Central memory CD4-positive, alpha-beta T cell (primary cell): ENCODE data around the gene BCKDHB.

Source experiments
- DNase-seq: peaks from one replicate; pipeline ENCODE4 v3.0.0; 2022

BCKDHB gene

DNA sequence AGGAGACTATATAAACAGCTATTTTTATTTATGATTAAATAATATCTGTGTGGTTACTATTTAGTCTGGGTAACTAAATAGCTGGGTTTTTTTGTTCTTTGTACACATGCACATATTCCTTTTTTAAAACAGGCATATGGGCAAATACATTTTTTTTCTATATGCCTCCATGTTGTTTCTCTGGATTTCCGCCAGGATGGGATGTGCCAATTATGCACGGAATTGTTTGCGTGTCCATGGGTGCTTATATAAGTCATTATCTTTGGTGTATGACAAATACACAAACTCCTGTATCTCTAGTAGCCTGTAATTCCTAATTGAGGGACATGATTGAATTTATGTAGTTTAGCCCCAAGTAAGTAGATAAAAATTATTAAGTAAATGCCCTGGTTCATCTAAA is 226.9 kb downstream of the BCKDHB start:
- no peak for DNase-seq

DNA sequence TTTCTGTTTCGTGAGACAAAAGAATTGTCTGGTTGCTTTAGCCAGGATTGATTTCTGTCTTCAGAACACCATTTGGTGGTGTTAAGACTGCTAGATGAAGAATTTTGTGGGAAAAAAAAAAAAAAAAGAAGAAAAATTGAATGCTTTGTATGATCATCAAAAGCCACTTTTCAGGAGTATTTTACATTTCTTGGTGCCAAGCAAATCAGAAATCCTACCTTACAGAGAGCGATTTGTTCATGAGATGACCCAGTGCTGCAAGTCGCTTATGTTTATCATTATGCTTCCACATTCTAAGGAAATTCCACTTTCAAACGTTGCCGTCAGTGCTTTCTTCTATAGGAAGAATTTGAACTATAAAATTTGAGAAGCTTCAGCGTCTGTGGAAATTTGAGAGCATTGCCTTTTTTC is 228.7 kb downstream of the BCKDHB start:
- no peak for DNase-seq

DNA sequence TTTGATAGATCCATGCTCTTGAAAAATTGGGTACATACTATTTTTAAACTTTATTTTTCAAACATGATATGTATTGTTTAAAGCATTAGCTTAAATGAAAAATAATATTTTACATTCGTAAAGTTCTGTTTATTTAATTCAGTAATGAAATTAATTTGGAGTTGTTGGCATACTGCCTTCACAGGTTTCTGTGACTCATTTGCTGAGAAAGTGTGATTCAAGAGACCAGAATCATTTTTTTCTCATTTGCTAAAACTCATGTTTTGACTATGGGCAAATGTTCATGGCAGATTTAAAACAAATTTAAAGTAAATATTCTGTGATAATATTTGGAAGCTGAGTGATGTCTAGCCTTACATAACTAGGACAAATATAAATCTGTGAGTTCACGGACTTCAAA is 230.4 kb downstream of the BCKDHB start:
- no peak for DNase-seq

DNA sequence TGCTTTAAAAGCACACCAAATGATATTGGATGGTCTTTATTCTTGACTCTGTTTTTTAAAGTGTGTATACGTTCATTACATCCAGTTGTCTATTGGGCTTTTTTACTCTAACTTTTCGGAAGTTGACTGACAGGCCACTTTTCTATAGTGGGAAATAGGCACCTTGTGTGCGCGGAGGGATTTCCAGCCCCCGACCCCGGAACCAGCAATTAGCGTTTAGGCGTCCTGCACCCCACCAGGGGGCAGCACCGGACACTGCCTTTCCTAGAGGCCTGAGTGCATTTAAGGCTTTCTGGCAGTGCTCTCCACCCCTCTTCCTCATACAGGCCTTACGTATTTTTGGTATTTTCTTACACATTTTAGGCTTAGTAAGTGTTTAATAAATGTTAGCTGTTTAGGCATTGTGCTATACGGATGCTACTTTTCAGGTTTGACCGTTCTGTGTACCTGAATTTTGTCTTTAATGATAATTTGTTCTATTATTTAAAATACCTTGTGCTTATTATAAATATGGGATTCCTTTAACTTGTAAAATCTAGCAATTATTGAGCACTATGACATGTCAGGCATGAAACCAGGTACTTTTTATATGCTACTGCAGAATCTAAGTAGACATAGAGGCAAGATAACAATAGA is 231.8 kb downstream of the BCKDHB start:
- peak; percentile 24 for DNase-seq

DNA sequence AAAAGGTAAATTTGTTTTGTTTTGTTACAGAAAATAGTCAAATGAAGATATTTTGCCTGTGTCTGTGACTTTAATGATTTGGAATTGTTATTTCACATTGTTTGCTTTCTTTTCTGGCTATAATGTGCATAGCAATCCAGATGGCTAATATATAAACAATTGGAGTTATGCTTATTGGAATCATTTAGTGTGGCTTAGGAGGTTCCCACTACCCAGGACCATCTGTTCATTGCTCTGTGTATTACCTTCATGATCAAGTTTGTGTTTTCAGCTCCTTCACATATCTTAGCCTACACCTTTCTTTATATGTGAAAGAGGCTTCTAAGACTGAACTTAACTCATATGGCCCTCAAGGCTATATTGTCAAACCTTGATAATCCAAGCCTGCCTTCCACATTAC is 232.9 kb downstream of the BCKDHB start:
- no peak for DNase-seq

DNA sequence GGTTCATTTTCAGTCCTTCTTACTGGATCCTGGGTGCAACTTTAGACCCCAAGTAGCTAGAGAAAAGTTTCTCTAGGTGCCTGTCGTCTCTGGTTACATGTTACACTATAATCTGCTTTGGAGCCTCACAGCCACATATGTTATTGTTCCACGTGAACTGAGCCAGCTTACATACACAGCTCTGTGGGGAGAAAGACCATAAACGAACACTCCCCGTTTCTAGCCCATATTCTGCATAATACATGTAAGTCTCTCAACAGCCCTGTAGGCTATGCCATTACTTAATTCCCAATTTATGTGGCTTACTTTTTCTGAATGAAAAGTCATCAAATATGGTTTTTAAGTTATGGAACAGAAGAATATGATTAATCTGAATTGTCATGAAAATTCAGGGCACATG is 233.8 kb downstream of the BCKDHB start:
- DNase-seq, result no peak

DNA sequence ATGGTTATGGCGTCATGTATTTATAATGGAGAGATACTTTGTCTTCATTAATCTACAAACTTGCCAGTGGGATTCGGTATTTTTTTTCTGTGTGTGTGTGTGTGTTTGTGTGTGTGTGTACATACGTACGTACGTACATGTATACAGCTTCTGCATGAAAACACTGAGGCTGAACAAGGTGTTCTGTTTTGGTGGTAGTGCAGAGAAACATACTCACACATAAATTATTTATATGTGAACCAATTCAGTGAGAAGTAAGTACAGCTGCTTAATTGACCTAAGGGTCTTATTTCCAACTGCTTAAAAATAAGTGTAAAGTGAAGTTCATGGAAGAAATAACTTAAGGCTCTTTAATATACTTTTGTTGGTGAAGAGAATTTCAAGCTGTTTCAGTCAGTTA is 234.2 kb downstream of the BCKDHB start:
- no peak for DNase-seq

DNA sequence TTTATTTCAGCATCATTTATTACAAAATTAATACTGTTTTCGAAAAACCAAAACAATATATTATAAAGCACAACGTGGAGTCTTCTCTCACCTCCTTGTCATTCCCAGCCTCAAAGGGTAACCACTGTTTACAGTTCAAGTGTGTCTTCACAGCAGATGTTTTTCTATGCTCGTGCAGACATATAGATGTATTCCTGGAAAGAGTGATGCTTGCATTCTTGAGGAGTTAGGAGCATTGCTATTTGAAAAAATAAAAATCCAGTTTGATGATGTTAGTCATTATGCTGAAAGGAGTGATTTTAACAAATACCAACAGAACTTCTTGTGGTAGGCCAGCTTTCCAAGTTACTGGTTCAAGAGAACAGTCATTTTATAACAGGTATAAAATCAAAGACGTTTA is 234.9 kb downstream of the BCKDHB start:
- DNase-seq, result no peak

DNA sequence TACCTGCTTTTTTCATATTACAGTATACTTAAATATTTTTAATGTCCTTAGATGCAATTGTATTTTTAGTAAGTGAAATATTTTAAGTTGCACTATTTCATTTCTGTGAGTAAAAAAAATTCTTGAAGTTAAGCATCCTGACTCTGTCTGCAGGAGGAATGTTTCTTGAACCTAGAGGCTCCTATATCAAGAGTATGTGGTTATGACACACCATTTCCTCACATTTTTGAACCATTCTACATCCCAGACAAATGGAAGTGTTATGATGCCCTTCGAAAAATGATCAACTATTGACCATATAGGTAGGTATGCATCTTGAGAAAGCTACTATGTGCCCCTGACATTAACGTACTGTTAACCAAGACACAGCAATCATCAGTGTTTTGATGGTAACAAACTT is 237.0 kb downstream of the BCKDHB start:
- DNase-seq, result no peak

DNA sequence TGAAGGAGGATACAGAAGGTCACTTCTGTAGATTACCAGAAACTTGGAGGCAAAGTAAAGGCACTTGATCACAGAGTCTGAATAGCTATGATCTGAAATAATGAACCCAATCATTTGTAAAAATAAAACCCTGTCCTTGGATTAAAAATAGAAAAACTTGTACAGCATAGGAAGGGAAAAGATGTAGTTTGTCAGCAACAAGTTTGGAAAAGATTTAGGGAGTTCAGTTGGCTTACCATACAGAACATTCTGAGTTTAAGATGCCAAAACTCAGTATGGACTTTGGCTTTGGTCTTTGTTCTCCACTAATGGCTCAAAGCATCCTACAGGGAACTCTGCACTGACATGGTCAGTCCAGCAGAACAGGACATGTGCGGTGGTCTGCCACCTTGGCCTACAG is 240.6 kb downstream of the BCKDHB start:
- no peak for DNase-seq

DNA sequence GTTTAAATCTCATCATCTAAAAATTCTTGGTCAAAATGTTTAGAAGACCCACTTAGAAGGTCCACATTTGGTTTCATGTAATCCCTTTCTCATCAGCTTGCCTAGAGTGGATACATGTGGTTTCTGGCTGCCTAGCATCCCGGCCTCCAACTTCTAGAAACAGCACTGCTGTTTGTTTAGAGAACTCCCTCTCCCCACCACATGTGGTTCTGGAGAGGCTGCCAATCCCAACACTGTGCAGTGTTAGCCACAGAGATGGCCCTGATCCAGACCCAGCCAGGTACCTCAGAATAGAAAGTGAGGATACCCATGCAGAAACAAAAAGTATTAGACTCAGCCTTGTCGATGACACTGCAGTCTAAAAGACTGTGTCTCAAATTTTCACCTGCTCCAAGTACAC is 241.8 kb downstream of the BCKDHB start:
- DNase-seq, result no peak

DNA sequence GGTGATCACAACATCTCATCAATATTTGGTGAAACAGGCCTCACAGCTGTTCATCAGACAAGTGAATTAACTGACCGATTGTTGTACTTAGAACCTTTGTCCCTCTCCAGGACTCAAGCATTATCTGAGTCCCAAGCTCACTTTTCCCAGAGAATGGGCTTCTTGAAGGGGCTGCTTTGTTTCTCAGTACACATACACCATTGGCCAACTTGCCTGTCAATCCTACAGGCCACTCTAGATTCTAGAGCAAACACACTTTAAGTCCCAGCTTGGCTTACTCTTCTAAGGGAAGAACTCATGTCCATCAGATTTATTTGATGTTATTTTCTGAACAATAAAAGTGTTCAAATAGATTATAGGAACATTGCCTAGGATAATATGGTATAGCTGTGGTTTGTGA is 249.5 kb downstream of the BCKDHB start:
- DNase-seq, result no peak

DNA sequence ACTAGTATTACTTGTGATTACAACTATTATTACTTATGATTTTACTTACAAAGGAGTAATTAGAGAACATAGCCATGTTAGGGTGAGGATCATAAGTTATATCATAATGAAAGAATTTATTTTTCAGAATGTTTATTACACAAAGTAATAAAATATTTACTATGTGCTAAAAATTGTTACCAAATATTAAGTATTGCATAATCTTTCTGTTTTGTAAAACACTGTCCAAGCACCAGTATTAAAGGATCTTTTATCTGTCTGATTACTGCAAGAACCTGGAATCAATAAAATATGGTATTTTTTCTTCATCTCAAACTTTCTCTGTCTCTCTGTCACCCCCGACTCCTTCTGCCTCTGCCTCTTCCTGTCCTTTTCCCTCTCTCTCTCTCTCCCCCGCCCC is 250.1 kb downstream of the BCKDHB start:
- DNase-seq, result no peak

DNA sequence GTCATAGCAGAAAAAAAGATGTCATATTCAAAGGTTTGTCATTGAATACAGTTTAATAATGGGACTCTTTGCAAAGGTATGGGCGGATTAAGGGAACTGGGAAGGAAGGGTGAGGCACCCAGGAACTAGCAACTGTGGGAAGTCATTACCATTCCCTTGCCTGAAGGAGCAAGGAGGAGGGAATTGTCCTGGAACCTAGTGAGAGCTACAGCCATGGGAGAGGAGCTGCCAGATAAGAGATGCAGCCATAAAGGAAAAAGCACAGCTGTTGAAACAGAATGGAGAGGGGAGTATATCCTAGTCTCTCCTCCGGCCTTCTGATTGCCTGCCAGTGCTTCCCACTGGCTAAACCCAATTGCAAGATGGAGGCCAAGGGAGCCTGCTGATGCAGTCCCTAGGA is 250.6 kb downstream of the BCKDHB start:
- no peak for DNase-seq

DNA sequence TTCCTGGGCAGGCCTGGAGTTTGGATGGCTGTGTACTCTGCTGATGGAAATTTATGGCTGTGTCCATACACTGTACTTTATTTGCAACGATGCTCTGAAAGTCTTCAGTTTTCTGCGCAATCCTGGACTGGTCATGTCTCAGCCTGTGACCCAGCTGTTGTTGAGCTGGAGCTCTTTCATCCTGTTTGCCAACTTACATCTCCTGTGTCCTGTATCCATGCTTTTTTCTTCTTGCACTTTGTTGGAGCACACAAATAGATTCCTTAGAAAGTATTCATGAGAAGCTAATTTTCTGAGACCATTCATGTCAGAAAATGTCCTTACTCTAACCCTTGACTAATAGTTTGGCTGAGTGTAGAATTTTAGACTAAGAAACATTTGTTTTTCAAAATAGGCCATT is 251.2 kb downstream of the BCKDHB start:
- no peak for DNase-seq

DNA sequence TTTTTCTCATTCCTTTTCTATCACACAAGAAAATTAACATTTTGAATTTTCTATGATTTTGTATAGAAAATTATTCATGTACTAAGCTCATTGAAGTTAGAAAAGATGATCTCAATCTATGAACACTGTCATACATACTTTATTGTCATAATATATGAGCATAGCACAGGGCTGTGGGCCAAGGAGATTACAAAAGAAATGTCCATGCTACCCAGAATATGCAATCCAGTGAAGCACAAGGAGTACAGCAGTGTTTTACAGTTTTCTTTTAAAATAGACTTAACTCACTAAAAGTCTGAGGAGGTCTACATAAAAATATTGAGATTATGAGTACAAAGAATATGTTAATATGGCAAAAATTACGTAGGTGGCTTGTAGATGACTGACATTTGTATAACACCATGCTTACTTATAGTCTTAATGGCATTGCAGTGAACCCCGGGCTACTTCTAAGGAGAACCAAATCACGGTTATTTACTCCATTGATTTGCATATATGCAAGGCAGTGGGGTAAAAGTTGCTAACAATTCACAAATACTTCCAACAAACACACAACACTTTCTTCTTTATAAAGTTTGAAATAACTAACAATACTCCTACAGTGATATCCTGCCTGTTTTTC is 257.1 kb downstream of the BCKDHB start:
- no peak for DNase-seq

DNA sequence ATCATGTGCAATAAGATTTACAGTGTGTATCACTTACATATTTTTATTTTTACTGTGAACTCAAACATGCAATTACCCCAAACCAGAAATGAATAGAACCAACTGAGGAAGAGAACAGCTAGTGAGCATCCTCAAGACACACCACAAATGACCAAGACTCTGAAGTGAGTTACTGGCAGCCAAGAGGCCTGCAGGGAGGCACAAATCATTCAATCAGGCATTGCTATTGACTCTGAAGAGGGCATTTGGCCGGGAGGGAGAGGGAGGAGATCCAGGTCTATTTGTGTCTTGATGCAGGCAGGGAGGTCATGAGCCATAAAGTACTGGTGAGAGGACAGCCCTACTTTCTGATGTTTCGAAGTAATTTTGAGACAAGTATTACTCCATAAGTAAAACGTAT is 257.7 kb downstream of the BCKDHB start:
- DNase-seq, result no peak

DNA sequence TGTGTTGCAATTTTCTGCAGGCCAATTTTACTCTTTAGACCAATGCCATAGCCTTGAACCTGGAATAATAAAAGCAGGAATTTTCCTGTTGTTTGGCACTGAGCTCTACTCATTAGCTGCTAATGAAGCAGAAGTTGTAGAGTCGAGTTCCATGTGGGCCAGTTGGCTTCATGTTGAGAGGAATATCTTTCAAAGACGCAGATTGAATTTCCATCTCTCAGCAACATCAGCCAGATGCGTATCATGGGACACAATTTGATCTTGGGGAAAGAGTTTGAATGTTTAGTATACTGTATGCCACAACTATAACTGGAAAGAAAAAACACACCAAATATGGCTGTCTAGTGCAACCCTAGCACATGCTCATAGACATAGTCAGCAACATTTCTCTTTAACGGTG is 259.6 kb downstream of the BCKDHB start:
- DNase-seq, result no peak

DNA sequence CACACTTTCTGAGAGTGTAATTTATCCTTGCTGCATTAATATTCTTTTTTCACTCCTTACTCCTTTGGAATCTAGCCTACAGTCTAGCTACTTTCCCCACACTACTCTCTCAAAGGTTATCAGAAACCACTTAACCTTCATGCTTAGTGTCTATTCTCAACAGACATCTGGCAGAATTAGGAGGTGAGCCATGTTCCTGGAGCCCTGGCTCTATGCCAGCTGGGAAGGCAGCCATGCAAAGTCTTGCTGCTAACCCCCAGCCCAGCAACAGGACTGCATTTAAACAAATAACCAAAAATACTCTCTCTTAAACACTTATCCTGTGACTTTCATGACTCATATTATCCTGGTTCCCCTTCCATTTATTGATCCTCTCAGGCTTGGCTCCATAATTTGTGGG is 260.2 kb downstream of the BCKDHB start:
- no peak for DNase-seq

DNA sequence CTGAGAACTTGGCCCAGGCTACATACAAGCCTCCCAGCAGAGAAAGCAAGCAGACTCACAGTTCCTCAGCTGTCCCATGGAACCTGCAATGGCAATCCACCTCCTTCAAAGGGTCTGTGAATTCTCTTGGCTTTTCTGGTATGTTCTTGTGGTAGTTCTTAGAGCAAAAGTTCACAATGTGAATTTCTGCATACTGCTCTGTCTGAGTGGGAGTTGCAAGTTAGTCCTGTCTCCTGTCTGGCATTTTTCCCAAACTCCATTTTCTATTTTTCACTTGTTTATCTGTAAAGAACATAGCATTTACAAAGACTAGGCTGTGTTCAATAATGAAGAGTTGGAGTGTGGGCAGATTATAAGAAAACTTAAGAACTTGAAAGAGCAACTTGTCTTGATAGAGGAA is 269.9 kb downstream of the BCKDHB start:
- no peak for DNase-seq

DNA sequence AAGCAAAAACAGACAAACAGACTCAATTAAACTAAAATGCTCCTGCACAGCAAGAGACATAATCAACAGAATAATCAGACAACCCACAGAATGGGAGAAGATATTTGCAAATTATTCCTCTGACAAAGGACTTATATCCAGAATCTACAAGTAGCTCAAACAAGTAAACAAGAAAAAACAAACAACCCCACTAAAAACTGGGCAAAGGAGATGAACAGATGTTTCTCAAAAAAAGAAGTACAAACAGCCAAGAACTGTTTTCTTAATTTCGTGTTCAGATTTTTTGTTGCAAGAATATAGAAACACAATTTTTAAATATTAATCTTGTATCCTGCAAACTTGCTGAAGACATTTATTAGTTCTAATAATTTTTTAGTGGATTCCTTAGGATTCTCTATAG is 274.1 kb downstream of the BCKDHB start:
- DNase-seq, result no peak

DNA sequence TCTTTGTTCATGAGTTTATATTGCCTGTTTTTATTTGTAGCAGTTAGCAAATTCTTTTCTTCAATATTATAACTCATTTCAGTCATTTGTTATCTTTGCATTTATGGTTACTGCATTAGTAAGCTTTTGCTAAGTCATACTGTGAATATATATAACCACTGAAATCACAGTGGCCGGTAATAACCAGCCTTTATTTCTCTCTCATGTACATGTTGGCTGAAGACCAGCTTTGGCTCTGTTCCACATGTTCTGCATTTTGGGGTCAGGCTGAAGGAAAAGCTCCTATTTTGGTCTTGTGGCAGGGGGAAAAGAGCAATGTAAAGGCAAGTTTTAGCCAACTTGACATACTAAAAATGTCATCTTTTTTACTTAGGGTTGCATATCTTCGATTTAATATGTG is 276.3 kb downstream of the BCKDHB start:
- DNase-seq, result no peak

DNA sequence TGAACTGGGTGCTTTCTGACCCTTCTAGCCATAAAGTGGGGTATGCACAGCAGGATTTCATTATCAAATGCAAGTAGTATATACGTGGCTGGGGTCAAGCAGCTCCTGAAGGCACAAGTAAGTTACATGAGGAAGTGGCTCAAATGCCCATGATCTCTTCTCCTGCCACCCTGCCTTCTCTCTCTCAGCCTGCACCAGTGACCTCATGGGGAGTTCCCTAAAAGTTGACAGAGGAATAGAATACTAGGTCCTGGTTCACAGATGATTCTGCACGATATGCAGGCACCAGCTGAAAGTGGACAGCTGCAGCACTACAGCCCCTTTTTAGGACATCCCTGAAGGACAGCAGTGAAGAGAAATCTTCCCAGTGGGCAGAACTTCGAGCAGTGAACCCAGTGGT is 282.0 kb downstream of the BCKDHB start:
- DNase-seq, result no peak
